Limb (tissue), 2 donors: Measurements from ENCODE around the gene EYA4.

Experiments used
- DNase-seq, 2 donors: peaks; one replicate each; pipeline ENCODE4 v3.0.0-alpha.2; 2016; ENCODE audit errors: extremely low spot score in 2 of 2

The EYA4 gene

DNA sequence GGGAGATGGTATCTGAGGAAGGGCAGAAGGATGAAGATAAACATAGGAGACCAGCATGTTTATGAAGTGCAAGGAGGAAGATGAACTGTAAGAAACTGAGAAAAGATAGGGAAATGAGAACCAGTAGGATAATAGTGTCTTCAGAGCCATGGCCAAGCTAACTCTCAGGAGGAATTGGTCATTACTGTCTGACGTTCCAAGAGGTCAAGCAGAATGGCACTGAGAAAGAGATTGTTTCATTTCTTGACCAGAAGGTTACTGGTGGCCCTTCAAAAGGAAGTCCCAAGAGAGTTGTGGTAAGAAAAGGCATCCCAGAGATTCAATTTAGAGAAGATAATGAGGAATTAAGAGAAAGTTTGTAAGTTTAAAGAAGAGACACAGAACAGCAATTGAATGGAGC lies 47.5 kb downstream of the EYA4 start:
- DNase-seq = no peak

- no peak for DNase-seq
Observed at GRCh38 chr6:133289733-133290306, 48.7 kb downstream of the EYA4 start.

DNA sequence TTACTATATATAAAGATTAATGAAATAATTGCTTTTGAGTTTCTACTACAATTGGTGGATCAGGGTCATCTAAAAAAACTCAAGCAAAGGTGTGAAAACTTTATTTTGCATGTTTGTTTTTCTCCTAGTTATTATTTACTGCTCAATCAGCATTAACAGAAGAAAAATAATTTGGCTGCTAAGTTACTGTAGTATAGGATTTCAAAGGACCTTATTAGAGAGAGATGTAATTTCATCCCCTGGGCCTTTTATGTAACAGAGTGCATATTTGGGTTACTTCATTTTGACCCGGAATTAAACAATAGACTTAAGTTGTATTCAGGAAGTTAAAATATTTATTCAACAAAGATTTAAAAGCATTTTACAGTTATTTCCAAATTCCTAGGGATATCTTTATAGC lies 49.8 kb downstream of the EYA4 start:
- no peak for DNase-seq

DNA sequence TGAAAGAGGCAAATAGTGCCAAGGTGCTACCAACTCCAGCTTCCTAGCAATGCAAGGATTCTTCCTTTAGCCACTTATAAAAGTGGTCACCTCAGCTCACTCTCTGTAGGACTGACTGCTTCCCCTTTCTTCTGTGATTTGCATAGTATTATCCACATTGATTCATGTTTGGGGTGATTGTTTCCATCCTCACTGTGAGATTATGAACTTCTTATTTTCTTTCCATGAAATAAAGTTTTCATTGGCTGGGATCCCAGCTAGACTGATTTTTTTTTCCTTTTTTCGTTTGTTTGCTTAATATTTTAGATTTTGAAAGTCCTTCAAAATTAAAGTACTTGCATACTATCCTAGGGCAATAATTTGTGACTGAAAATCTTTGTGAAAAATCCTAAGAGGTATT lies 50.5 kb downstream of the EYA4 start:
- DNase-seq = no peak

- DNase-seq = no peak
Observed at GRCh38 chr6:133297657-133298056, 56.5 kb downstream of the EYA4 start.

- no peak for DNase-seq
Observed at GRCh38 chr6:133298335-133298734, 57.2 kb downstream of the EYA4 start.

DNA sequence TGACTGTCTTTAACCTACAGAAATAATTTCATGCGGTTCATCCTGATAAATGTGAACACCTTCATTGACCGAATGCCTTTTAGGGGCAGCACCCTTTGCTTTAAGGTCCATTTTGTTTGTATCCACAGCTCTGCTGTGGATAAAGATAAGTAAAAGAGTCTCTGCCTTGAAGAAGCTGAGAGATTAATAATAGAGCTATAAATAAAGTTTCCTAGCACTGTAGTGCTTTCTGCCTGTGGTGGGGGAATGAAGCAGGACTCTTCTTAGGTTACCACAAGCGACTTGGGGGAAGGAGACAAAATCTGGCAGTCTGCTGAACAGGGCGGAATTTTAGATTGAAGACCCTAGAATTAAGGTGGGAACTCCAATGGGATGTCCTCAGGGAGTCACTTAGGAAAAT lies 57.6 kb downstream of the EYA4 start:
- DNase-seq = no peak

DNA sequence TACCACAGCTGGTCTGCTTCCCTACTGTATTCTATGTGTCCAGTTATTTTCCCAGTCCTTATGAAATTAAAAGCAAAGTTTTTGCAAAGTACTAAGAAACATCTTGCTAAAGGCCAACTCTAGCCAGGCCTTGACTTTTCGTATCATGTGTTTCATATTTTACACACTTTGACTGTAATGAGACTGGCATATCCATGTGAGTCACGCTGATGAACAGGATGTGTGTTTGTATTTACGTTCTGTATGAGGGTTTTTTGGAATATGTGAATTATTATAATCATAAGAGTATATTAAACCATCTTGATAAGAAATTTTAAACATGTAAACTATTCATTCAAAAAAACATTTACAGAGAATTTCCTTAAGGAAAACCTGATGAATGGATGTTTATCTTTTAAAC lies 59.7 kb downstream of the EYA4 start:
- no peak for DNase-seq

- DNase-seq = no peak
Observed at GRCh38 chr6:133301835-133302234, 60.7 kb downstream of the EYA4 start.

DNA sequence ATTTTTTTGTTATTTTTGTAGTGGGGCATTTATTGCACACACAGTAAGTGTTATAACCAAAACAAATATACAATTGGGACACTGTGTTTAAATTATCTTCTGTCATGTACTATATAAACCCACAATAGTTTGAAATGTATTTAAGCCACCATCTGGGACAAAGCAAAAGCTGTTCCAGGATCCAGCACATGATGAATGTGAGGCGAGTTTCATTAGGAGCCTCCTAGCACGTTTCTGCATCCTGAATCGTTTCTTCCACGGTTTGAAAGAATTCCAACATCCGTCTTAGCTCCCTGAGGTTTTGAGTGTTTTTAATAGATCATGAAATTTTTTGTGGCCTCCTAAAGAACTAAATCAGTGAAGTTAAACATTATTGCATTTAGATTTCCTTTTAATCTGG lies 65.8 kb downstream of the EYA4 start:
- DNase-seq = no peak

- DNase-seq = no peak
Observed at GRCh38 chr6:133309579-133309978, 68.4 kb downstream of the EYA4 start.

DNA sequence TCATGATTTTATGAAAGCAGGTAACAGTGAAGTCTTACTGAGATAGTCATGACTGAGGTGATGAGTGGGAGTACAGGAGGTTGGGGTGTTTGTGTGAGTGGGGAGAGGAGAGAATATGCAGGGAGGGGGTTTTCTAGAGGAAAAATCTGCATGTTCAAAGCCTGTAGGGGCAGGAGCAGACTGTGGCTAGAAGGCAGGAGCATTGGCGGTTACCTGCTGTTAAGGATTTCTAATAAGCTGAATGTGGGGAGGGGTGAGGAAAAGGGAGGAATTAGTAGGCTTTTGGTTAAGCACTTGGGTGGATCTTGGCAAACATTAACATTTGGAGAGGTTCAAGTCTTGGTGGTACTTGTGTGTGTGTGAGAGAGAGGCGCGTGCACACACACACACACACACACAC lies 70.8 kb downstream of the EYA4 start:
- no peak for DNase-seq

DNA sequence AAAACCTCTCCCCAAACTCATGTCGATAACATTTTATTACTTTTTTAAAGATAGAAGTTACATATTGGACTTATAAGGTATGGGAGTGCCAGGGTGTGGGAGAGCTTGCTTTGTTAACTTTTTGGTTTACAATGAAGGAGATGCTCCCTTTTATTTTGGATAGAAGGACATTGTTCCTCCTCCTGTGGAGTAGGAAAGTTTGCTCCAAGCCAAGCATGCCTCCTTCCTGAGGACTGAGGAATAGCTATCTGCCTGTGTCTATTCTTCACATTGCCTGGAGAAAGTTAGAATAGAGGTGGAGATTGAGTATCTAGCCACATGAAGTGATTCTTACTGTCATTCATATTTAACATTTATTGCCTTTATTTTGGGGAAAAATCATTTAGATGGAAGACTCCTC lies 71.9 kb downstream of the EYA4 start:
- DNase-seq = no peak

GRCh38 chr6:133314947-133315346 lies 73.8 kb downstream of the EYA4 start:
- DNase-seq = no peak

- no peak for DNase-seq
Observed at GRCh38 chr6:133315811-133316210, 74.7 kb downstream of the EYA4 start.

DNA sequence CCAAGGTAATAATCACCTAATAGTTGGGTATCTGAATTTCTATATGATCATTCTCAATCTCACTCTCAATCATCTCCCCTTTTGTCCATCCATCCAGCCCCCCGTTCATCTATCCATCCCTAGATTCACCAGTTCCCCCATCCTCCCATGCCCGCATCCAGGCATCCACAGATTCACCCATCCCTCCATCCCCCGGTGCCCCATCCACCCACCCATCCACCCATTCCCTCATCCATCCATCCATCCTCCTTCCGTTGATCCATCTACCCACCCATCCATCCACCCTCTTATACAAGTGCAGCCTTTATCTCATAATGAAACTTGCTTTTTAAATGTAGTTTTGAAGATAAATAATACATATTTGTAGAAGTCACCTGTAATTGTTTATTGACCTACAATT lies 76.5 kb downstream of the EYA4 start:
- no peak for DNase-seq

DNA sequence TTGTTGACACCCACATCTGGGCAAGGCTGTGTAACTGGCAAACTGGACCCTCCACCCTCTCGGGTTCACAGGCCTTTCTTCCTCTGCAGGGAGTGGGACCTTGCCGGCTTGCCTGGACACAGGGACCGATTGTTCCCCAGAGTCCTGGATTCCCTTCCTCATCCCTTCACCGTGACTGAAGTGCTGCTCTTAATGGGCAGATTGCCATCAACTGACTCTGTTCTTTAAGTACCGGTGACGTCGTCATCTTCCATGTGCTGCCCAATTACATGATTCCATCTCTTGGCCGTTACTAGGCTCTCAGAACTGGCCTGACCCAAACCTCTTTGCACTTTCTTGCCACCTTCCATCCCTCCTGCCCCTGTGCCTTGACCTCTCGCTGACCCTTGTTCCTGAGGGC lies 85.4 kb downstream of the EYA4 start:
- no peak for DNase-seq

GRCh38 chr6:133333852-133334251 lies 92.7 kb downstream of the EYA4 start:
- no peak for DNase-seq

GRCh38 chr6:133337308-133337707 lies 96.2 kb downstream of the EYA4 start:
- DNase-seq = no peak

DNA sequence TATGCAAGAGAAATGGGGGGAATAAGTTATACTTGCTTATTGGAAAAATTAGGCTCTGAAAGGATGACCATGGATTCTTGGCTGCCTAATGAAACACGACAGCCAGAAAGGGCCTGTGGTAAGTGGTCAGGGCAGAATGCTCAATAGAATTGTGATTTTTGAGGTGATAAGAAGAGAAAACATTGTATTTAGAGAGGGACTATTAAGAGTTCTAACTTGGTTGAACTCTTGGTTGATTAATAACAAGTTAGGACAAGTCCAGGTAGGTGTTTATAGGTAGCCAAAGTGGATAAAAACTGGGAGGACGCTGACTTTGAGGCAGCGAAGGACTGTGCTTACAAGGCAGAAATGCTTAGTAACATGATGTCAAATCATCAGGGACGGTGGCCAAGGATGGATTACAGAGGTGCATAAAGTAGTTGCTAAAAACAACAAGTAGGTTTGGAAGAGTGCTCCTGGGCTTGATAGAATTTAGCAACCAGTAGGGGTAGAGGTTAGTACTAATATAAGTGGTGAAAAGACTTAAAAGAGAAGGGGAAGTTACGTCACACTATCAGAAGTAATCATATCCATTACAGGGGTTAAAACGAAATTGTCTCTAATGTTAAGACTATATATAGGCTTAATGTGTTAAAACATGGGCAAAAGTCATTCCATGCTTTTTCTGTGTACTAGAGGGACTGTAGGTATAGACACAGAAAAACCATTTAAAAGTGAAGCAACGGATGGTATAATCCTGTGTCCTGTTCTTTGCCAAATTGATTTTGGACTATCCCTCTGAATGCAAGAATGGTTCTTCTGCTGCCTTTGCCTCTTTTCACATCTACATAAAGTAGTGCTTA lies 98.6 kb downstream of the EYA4 start:
- no peak for DNase-seq

- DNase-seq = no peak
Observed at GRCh38 chr6:133340557-133340956, 99.4 kb downstream of the EYA4 start.

DNA sequence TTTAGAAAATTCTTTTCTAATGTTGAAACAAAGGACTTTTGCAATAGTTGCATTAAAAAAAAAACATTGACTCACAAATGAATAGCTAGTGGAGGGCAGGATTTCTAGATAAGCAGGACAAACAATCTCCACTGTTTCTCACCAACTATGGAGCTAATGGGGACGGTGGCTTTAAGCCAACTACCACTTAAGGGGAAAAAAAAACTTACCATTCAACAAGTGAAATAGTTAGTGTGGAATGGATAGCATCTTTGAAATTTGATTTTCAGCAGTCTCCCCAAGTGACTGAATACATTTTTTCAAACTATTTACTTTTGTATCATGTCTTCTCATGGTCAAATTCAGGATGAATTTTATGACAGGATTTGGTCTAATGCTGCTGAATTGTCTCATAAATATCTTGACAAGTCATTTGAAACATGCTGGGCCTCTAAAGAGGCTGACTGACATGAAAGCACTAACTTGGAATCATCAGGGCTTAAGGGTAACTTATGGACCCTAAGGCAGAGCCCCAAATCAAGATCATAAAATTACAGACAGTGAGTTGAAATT lies 100.5 kb downstream of the EYA4 start:
- DNase-seq = no peak

- no peak for DNase-seq
Observed at GRCh38 chr6:133343220-133343619, 102.1 kb downstream of the EYA4 start.
